HG03520 (cell line): Measurements from ENCODE around the gene OLFML1.
A peak's percentile ranks its signal among the peaks of the same experiment; 100 is the strongest.
"Not testable (repeated sequence)": the region's sequence is repeated elsewhere in the genome, so short reads cannot be mapped to it uniquely, and the experiment has no call there.

Experiments used
- ATAC-seq: cut with Tn5 transposase; IDR thresholded peaks from one replicate; pipeline ENCODE4 v1.9.1; 2021; ENCODE audit warnings: mild to moderate bottlenecking, moderate library complexity; ENCODE audit not compliant: unreplicated experiment

OLFML1 gene

GRCh38 chr11:7509966-7510365, 24.7 kb downstream of the OLFML1 start:
- ATAC-seq: no peak

DNA sequence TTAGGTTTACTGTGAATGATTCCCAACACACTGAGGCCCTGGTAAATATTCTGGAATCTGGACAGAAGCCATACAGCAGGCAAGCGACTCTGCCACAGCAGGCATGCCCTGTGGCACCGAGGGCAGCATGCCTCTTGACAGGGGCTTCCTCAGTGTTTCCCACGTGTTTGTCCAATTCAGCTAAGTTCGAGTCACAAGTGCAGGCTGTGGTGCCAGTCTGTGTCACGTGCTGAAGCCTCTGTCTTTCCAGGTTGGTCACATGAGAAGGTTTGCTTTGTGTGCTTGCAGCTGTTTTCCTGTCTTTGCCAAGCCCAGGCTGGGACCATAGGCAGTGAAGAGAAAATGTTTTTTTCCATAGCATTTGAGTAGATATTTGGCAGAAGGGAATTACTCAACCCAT, 26.1 kb downstream of the OLFML1 start:
- no peak for ATAC-seq

DNA sequence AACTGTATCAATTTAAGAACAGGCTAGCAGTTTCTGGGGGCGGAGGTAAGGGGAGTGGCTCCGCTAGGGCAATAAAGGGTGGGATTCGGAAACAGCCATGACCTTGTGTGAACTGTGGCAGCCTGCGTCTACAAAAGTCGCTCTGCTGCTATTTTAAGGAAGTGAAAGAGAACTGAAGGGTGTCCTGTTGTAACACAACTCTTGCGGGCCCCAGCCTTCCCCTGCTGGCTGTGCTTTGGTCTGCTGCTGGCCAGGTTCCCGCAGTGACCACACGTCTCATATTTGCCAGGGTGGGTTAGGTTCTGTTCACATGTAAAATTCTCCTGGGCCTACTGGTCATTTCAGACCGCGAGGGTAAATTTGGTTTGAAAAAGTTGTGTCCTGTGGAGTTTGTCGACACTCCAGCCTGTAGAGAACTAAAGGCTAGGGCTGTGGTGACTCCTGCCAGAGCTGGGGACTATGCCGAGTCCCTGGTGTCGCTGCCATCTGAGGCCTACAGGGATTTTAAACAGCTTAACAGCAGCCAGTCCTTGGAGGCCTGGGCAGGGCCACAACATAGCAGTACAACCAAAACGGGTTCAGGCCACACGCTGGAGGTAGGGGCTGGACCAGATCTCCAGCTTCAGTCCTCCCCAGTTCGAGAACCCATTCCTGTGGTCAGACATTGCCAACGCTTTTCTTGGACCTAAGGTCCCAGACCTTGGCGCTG, 27.4 kb downstream of the OLFML1 start:
- peak; percentile 71 for ATAC-seq

- peak; percentile 58 for ATAC-seq
Observed at GRCh38 chr11:7513234-7514098, 28.2 kb downstream of the OLFML1 start, which contains the start of gene PPFIBP2. Gene PPFIBP2 (plus strand): TSS chr11:7513999. CDS start chr11:7549476, 35,477 bp downstream.

GRCh38 chr11:7514099-7514591, 28.8 kb downstream of the OLFML1 start:
- ATAC-seq: no peak

DNA sequence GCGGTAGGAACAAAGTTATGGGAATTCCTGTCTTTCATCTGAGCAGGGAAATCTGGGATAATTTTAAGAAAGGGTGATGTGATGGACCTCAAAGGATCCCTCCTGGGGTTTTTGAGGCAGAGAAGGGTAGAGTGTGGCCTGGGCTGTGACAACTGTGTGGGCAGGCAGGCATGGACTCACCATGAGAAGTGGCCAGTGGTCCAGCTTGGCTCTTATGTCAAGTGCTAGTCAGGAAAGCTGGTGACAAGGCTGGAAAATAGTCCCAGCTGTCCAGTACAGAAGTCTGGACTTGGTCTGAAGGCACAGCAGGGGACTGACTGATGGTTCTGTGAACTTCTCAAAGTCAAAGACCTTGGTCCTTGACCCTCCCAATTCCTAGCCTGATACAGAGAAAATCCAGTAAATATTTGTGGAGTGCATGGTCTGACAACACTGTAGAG, 30.2 kb downstream of the OLFML1 start:
- ATAC-seq: no peak

DNA sequence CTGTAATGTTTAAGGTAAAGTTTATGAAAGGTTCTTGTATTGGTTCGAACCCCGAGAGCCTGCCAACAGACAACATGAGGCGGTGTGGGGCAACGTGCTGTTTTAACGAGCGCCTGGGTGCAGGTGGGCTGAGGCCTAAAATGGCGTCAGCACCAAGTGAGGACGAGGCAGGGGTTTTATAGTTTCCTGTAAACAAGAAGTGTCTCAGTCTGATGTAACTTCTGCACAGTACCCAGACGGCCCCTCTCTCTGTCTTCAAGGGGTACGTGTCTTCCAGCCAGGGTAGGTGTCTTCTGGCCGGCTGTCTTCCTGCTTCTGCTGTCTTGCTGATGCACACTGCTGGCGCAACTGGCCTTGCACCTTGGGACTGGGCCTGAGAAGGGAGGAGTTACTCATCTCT, 31.2 kb downstream of the OLFML1 start:
- ATAC-seq: no peak

DNA sequence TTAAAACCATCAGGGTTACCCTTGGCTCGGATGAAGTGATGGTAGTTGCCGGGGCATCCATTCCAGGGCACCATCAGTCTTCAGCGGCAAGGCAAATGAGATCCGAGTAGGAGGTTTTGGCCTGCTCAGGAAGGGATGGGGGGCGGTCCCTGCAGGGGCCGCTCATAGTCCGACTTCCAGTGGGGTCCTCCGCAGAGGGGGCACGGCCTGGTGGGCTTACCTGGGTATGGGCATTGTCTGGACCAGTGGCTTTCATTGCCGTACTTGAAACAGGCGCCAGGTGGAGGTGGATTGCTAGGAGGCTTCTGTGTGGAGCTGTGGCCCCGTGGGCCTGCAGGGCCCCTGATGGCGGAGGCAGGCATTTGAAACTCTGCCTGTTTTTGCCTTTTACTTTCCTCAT, 32.4 kb downstream of the OLFML1 start:
- ATAC-seq: not testable (repeated sequence)

GRCh38 chr11:7518811-7519562, 33.7 kb downstream of the OLFML1 start:
- ATAC-seq: no peak

GRCh38 chr11:7520011-7520942, 35.0 kb downstream of the OLFML1 start:
- peak; percentile 40 for ATAC-seq

DNA sequence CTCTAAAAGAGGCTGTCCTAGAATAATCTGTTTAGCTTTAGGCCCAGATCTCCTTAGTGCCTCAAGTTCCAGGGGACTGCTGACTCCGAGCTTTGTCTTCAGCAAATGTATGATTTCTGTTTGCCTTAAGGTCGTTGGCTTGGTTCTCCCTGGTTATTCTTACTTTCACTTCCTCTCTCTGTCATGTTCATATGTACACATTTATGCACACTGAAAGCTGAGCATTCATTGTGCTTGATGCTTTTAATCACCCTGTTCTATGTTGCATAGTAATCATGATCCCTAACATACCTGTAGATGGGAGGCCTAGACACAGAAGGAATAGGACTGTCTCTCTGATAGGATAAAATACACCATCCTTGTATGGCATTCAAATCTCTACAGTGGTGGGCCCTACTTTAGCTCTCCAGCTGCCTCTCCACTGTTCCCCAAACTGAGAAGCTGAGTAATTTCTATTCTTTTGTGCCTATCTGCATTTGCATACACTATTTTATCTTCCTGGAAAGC, 35.7 kb downstream of the OLFML1 start:
- peak; percentile 77 for ATAC-seq

DNA sequence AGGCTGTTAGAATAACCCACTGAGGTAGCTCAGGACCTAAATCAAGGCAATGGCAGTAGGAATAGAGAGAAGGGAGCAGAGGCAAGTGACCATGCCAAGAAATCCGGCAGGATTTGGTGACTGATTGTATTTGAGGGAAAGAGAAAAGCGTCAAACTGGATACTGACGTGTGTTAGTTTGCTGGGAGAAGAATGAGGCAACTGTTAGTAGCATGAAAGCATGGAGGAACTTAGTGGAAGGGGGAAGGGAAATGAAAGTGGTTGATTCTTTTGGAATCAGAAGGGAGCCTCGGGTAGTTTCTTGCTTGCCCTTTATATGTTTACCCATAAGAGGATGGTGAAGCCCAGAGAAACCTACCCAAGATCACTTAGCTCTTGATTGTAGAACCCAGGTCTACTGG, 36.8 kb downstream of the OLFML1 start:
- no peak for ATAC-seq

DNA sequence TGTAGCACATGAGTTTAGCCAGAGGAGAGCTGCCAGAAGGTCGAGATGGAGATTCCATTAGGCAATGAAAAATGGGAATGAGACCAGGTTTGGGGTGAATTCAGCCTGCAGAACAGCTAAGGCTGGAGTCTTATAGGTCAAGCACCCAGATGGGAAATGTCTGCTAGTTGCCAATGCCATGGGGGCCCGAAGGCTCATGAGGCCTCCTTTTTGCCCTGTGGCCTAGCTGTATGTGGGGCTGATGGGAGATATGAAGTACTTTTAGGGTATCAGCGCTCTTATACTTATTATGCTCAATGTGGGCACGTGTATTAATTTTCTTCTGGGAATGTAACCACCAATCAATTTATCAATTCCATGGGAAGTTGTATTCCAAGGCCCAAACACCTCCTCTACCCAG, 37.2 kb downstream of the OLFML1 start:
- no peak for ATAC-seq

DNA sequence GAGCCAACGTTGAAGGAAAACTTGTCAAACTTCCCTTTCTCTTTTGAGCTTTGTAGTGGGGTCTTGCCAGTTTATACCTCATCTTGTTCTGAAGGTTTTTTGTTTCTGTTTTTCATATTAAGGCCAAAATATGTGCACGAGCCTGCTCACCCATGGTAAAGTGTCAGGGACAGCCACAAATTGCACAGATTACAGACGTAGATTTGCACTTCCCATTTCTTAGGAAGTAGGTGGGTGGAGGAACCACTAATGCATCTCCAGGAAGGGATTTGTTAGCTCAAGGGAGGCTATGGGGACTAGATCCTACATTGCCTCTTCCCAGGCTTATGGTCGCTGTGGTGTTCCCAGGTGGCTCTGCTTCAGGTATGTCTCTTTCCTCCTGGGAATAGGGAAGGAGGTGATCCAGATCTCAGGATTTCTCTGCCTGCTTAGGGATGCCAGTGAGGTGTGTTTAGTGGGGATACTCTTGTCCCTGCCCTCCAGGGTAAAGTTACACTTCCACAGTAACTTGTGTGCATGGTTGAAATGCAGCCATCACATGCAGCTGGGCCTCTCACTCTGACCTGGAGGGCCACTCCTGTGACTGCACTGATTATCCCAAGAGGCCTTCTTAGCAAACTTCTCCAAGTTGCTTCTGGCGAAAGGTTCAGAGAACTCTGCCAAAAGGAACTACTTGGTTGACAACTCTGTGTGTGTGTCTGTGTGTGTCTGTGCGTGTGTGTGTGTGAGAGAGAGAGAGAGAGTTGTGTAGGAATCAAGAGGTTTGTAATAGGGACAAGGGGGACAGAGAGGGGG, 38.3 kb downstream of the OLFML1 start:
- no peak for ATAC-seq

- ATAC-seq: no peak
Observed at GRCh38 chr11:7524462-7525235, 39.3 kb downstream of the OLFML1 start.

DNA sequence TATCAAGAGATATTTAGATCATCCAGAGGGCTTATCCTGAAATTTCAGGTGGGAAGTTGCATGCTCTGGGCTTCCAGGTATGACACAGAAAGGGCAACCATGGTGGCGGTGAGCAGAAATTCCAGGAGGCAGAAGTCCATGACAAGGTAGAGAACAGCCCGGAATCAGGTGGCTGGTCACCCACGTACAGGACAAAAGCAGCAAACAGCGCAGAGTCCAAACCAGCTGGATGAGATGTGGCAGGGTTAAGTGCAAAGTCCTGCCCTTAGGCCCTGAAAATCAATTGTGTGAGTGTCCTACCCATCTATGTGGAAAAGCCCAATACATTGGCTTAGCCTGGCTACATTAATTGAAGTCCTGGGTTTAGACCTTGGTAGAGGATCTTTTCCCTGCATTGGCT, 40.1 kb downstream of the OLFML1 start:
- no peak for ATAC-seq

DNA sequence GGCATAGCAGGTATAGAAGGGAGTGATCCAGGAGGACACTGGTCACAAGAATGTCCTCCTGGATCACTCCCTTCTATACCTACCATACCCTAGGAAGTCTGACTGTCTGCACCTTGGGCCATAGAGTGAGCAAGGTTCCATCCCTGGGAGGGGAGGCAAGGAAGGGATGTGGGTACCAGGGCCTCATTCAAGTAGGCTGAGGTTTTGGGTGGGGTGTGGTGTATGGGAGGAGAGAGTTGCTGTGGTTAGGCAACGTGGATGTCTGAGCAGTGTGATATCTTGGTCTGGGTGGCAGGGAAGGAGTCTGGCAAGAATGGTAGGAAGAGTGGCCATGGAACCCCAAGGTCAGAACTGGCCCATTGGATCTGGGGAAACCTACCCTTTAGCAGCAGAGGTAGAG, 41.7 kb downstream of the OLFML1 start:
- ATAC-seq: no peak

DNA sequence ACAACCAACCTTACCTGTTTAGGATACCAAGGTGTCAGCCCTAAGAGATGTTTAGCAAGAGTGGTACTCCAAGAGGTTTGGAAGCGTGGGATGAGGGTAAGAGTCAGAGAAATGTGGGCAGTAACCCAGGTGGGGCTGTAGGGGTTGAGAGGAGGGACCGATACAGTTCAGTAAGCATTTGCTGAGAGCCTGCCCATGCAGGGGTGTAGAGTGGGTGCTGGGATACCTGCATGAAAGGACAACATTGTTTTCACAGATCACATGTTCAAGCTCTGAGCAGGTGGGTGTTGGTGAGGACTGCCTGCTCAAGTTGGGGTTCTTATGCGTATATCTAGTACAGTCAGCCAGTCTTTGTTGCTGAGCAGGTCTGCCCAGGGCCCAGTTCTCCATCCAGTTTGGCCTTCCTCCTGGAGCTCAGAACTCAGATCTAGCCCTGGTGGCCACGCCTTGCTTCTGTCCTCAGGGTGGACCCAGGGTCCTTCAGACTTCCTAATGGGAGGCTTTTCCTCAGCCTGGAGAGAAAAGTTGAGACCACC, 43.3 kb downstream of the OLFML1 start:
- no peak for ATAC-seq
